GM21529 (cell line): ENCODE measurements around the gene ACAP2.
"Not testable (repeated sequence)": the region's sequence is repeated elsewhere in the genome, so short reads cannot be mapped to it uniquely, and the experiment has no call there.

ENCODE experiments used
- ATAC-seq: cut with Tn5 transposase; IDR thresholded peaks from one replicate; pipeline ENCODE4 v1.9.1; 2021; ENCODE audit not compliant: unreplicated experiment

Gene ACAP2

DNA sequence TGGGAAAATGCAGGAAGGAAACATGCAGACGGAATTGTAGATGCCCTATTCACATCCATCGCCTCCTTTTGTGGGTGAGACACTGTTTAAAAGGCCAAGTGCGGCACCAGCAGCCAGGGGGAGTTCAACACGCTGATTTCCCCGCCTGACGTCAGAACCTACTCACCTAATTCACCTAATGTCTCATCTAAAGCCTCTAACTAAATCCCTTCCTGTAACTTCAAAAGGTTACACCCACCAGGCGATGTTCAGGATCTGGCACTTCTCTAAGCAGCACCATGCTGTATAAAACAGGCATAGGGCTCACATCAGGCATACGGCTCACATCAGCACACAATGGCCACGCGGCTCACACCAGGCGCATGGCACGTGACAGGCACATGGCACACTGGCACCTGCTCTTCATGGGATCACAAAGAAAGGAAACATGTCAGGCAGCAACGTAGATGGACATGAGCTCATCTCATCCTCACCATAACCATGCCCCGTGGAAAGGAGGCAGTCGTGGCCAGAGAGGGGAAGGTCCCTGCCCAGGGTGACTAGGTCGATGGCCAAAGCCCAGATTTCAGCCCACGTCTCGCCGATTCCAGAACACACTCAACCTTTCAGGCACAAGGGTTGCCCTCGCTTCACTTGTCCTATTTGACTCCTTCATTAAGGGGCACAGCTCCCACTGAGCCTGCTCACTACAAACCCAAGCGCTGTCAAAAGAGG is 193.6 kb downstream of the ACAP2 start:
- no peak for ATAC-seq

DNA sequence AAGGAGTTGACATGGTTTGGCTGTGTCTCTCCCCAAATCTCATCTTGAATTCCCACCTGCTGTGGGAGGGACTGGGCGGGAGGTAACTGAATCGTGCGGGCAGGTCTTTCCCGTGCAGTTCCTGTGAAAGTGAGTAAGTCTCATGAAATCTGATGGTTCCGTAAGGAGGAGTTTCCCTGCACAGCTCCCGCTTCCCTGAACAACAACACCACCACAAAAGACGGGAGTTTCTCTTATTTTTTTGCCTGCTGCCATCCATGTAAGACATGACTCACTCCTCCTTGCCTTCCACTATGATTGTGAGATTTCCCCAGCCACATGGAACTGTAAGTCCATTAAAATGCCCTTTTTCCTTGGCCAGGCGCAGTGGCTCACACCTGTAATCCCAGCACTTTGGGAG is 194.5 kb downstream of the ACAP2 start:
- ATAC-seq = no peak

DNA sequence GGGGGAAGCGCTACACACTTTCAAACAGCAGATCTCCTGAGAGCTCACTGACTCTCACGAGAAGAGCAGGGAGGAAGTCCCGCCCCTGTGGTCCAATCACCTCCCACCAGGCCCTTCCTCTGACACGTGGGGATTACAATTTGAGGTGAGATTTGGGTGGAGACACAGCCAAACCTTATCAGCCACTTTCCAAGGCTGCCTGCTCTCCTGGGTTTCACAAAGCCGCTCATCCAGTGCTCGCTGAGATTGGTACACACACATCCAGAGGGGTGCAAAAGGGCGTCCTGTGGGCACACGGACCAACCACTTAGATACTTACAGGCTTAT is 195.0 kb downstream of the ACAP2 start:
- ATAC-seq = no peak

DNA sequence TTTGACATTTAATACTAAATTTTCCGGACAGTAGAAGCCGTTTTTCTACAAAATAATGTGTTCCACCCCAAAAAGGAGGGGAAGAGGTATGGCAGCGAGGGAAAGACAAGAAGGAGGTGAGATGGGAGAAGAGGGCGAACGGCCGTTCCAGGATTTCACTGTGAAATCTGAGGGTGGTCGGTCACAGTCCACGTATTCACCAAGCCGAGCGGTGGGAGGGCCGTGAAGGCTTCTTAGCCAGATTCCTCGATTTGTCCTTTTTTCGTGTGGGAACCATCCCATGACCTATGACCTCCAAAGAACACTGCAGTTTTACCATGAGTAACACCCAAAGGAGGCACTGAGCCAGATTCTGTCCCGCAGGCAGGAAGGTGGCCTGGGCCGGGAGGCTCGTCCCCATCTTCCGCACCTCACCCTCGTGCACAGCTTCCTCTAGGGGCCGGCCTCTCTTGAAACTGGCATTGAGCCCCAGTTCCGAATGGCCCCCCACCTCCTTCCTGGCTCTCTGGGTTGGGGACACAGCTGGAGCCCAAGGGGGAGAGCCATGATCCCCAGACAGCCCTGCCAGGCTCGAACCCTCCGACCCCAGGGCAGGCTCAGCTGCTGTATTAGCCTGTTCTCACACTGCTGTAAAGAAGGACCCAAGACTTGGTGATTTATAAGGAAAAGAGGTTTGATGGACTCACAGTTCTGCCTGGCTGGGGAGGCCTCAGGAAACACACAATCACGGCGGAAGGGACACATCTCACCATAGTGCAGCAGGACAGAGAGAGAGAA is 195.5 kb downstream of the ACAP2 start:
- ATAC-seq = no peak

DNA sequence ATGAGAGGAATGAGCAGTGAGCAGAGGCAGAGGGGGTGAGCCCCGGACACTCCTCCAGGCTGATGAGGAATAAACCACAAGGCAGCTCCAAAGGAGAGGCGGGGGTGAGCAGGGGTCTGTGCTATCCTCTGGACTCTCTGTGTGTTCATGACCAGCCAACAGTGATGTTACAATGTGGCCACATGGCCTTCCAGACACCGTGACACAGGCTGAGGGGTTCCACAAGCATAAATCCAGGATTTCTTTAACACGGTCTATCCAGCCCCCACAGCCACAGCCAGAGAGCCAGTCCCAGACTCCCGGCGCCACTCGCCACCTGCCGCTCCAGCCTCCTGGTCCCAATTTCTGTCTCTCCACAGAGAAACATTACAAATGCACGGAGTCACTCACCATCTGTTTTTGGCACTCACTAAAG is 196.2 kb downstream of the ACAP2 start:
- ATAC-seq = no peak

DNA sequence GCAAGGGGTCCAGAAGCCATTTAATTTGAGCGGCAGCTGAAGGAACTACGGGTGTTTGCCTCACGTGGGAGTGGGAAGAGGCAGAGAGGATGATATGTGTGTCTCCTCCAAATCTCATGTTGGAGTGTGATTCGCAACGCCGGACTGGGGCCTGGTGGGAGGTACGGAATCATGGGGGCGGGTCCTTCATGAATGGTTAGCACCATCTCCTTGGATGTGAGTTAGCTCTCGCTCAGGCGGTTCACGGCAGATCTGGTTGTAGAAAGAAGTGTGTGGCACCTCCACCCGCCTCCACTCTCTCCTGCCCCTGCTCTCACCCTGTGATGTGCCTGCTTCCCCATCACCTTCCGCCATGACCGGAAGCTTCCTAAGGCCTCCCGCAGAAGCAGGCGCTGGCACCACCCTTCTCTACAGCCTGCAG is 197.3 kb downstream of the ACAP2 start:
- no peak for ATAC-seq

DNA sequence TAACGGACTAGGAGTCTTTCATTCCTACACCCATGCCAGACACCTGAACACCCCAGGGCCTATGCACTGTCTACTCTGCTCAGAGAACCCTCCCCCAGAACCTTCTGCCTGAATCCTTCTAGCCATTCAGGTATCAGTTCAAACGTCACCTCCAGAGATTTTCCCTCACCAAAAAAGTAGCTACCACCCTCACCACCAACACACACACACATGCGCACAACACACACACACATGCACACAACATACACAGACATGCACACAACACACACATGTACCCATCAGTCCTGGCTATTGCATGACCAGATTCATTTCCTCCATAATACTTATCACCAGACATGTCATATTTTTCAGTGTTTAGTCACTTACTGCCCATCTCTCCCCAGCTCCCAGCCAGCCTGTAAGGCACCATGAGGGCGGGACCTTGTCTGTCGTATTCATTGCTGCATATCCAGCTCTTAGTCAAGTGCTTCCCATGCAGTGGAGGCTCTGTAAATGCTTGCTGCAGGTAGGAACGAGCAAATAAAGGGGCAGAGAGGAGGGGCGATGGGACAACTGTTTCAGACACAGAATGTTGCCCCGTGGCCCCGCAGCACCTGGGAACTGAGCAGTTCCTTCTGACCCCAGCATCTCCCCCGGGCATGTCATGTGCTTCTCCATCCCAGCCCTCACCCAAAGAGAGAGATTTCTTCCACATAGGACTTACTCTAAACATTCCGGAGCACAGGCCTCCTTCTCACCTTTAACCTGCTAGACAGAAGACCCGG is 201.0 kb downstream of the ACAP2 start:
- no peak for ATAC-seq

DNA sequence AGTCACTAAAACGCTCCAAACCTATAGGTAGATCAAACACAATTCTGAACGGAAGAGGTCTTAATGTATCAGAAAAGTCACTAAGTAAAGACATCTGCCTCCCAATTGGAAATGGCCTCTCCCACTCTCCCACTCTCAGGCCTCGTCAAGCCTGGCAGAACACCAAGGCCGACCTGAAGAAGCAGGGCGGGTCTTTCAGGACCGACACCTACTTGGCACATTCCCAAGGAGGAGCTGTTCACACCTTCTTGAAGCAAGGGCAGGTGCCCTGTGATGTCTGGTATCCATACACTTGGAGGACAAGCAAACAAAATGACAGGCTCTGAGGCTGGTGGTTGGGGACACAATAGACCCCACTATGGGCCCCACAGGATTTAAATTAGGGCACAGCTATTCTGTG is 201.9 kb downstream of the ACAP2 start:
- no peak for ATAC-seq

DNA sequence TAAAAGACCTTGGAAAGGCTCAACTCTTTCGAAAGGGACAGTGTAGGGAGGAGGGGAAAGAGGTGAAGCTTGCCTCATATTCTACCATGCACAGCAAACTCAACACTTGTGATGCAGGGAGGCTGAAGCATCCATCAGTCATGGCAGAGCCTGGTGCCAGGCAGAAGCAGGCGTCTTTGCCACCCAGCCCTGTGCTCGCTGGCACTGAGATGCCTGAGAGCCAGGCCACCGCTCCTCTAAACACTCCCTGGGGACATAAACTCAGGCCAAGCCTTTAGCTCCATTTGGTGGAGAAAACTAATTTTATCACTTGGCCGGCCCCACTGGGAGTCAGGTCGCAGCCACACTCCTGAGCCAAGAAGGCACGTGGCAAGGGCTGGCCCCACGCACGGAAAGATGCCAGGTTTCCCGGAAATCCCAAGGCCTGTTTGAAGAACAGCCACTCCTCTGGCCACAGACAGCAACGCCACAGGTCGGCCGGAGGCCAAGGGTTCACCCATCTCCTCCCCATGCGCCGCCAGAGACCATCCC is 202.6 kb downstream of the ACAP2 start:
- no peak for ATAC-seq

DNA sequence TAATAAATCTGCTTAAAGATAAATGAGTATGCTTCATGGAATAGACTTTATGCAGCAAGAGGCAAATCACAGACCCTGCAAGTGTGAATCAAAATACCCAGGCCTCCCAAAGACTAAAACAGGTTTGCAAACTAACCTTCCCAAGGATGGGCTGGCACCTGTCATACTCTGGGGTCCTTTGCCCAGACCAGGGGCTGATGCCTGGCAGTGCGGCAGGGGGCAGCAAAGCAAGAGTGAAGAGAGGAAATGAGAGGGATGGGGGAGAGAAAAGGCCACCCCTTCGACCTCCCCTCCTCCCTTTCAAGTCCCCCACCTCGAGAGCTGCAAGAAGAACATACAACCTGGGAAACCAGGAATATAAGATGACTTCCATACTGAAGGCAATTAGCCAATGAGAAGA is 203.7 kb downstream of the ACAP2 start:
- ATAC-seq = no peak

DNA sequence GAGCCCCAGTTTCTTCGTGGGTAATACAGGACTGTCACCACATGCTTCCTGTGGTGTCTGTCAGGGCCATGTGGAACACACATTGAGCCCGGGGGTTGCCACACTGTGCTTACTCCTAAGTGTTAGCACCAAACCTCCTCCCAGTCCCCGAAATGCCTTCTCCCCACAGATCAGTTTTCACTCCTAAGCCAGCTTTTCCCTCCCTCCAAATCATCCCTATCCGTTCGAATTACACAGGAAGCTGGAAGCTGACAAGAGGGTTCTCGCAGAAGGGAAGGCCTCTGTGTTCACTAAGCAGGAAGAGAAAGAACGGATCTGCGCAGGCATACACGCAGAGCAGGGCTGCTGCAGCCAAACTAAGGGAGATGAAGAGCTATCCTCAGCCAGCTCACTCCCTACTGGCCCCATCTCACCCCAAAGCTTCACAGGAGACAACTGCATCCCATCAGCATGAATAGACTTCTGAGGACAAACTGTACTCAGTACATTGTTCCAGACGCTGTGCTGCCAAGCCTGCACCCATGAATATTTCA is 204.2 kb downstream of the ACAP2 start:
- no peak for ATAC-seq

DNA sequence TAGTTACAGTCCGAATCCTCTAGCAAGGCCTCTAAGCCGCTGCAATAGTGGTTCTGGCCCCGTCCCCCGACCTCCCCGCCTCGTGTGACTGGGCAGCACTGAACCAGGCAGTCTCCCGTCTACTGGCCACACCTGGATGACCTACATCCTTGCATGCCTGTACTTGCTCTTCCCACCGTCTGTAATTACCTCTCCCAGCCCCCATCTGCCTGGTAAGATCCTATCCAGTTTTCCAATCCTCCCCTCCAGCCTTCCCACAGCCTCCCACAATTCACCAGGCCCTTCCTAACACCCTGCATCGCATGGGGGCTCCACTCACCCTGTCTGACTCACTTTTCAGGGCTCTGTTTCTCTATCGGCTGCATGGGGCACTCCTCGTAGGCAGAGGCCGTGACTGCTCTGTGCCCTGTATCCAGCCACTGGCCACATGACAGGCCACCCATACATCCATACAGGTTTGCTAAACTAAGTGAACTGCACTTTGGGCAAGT is 204.7 kb downstream of the ACAP2 start:
- ATAC-seq = no peak

DNA sequence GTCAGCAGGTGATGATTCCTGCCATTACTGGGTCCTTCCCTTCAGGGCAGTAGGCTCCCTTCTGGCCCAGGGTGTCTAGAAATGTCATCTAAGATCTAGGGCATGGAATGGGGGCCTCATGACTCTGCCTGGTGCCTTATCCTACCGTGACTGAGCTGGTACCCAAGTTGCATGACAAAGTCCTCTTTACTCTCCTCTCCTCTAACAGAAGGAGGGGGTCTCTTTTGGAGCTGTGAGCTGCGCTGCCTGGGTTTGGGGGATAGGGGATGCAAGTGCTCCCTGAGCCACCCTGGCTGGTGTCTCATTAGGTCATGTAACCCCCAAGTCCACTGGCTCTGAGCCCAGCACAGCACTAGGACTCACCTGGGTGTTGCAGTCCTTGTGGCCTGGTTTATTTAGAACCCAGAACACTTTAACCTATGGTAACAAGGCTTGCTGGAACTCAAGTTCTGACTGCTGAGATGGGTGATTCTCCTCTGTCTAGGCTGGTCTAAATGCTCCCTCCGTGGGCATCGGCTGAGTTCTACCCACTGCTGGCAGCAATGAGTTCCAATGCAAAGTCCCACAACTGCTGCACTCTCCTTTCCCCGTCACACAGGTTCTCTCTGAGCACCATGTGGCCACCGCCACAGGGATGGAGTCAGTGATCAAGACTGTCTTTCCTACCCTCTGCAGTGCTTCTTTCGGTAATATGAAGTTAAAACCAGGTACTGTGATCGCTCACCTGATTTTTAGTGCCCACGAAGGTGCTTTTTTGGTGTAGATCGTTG is 205.8 kb downstream of the ACAP2 start:
- no peak for ATAC-seq

DNA sequence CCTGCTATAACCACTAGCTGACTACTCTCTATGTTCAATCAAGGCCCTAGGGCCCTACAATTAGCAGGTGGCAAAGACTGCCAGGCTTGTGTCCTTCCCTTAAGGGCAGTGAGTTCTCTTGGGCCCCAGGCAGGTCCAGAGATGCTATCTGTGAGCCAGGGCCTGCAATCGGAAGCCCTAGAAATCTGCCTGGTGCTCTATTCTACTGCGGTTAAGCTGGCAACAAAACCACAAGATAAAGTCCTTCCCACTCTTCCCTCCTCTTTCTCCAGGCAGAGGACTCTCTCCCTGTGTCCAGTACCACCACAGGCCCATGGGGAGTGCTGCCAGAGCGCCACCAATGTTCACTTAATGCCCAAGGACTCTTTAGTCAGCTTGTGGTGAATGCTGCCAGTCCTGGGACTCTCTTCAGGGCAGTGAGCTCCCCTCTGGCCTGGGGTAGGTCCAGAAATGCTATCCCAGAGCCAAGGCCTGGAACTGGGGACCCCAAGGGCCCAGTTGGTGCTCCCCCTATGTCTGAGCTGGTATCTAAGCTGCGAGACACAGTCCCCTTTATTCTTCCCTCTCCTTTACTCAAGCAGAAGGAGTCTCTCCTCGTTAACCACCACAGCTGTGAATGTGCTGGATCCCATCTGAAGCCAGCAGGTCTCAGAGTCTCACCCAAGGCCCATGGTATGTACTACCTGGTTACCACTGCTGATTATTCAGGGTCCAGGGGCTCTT is 206.6 kb downstream of the ACAP2 start:
- no peak for ATAC-seq

DNA sequence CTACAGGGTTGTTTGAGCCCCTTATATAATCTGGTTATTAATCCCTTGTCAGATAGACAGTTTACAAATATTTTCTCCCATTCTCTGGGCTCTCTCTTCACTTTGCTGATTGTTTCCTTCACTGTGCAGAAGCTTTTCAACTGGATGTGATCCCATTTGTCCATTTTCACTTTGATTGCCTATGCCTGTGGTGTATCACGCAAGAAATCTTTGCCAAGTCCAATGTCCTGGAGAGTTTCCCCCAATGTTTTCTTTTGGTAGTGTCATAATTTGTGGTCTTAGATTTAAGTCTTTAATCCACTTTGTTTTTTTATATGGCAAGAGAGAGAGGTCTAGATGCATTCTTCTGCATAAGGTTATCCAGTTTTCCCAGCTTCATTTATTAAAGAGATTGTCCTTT is 212.6 kb downstream of the ACAP2 start:
- no peak for ATAC-seq

DNA sequence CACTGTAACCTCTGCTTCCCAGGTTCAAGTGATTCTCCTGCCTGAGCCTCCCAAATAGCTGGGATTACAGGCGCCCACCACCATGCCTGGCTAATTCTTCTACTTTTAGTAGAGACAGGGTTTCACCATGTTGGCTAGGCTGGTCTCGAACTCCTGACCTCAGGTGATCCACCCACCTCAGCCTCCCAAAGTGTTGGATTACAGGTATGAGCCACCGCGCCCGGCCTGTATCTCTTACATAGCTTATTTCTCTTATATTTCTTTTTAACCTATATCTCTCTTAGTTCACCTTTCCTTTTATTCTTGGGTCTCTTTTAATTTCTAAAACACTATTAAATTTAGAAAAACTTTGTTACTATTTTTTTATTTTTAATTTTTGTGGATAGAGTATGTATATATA is 213.9 kb downstream of the ACAP2 start:
- not testable (repeated sequence) for ATAC-seq

DNA sequence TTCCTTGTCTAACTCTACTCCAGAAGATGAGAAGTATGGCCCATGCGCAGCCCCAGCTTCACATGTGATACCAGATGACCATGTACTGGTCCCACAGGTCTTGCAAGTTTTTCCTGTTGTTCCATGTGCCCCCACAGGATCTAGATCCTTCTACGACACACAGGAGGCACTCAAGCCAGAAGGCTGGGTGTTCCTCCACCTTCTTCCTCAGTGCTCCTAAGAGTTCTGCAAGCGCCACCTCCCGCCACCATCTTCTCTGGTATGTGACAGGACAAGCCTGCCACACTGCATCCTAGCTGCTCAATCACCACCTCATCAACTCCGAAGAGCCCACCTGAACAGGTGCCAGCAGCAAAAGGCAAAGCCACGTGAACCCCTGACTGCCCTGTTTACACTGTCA is 214.9 kb downstream of the ACAP2 start:
- ATAC-seq = no peak

DNA sequence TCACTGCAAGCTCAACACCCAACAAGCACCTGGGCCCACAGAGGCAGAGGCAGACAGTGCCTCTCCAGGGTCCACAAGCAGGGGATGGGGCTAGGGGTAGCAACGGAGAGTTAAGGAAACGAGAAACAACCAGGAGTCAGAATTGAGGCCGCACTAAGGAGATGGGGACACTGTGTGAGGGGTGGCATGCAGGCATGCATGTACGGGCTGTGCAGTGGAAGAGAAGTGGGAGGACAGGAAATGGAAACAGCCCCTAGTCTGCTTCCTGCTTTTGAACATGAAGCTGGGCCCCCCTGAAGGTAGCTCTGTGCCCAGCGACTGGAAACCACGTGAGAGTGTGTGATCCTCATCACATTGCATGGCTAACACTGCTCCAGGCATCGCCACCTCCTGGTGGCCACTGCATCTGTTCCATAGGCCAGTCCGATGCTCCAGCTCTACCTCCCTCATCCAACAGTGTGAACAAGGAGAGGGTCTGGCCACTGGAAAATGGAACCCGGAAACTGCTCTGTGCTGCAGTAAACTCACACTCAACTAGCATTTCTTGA is 215.8 kb downstream of the ACAP2 start:
- ATAC-seq = no peak

DNA sequence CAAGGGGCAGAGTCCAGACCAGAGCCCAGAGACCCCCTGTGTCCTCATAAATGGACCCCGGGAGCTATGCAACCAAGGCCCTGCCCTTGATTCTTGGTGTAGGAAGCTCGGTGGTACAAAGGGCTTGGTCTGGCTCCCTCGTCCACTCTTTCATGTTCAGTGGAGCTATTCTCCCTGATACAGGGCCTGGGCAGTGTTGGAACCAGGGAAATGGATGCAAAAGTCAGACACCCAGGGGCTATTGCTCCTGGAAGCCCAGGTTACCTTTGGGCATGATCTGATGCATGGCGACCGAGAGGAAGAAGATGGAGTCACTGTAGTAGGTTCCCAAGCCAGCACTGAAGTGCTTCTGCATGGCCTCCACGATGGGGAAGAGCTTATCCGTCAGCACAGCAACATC is 216.4 kb downstream of the ACAP2 start:
- ATAC-seq = no peak
